ENCODE results near the gene RAB41. TPM values are rescaled to one million over a fixed set of nuclear protein-coding genes. Genes with fewer than 3 reads are reported as not detected.

RAB41 gene

DNA sequence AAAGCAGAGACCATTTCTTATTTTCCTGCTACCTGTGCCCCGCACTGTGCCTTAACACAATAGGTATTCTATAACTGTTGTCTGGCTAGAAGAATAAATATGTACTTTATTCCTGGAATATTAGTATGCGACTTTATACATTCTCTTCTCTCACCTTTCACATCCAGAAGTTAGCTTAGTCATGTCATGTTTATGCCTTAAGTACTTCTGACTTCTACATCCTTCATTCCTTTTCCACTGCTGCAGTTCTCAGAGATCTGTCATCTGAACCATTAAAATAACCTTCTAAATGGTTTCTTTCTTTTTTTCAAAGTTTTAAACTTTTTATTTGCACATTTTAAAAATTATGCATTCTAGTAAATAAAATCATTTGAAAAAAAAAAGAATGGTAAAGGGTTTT lies 42.4 kb downstream of the RAB41 start:
- Histone ChIP-seq H3K79me1 (ENCODE audit: low read depth, low read length) (peaks cover 2% of the 10 kb centered on the region), H3K36me3 (replicated peaks in 1 of 2; ENCODE audit: control insufficient read depth in 2 of 2, insufficient read depth in 2 of 2, low read length in 2 of 2) (peaks cover 0 to 39% of the 10 kb centered on the region in 2 donors), H2BK120ac (ENCODE audit: low read depth, low read length) (no peak overlapping the region), H3K4ac (ENCODE audit: low read length) (no peak overlapping the region), H3K4me2 (ENCODE audit: insufficient read depth, low read length, poor library complexity, severe bottlenecking) (no peak overlapping the region), H3K4me1 (ENCODE audit: control insufficient read depth in 2 of 2, insufficient read depth in 1 of 2, low read depth in 1 of 2, low read length in 2 of 2) (no peaks in the 10 kb centered on the region), H4K91ac (ENCODE audit: low read depth, low read length, poor library complexity) (no peak overlapping the region), H4K8ac (ENCODE audit: low read depth, low read length) (no peak overlapping the region), H3K27ac (replicated peaks; ENCODE audit: low read length) (no peak overlapping the region), H2BK15ac (ENCODE audit: low read length) (no peak overlapping the region), H3K4me3 (ENCODE audit: low read length in 2 of 2) (no peak overlapping the region), H3K18ac (ENCODE audit: low read length) (no peak overlapping the region), H3K9me3 (replicated peaks in 1 of 2; ENCODE audit: control insufficient read depth in 2 of 2, insufficient read depth in 1 of 2, low read depth in 1 of 2, low read length in 2 of 2) (no peaks in the 10 kb centered on the region), H3K23ac (ENCODE audit: low read depth, low read length, poor library complexity) (no peak overlapping the region), H2BK12ac (ENCODE audit: low read length) (no peak overlapping the region), H2AFZ (ENCODE audit: low read length) (no peak overlapping the region), H3K14ac (ENCODE audit: low read length) (no peak overlapping the region), H3K27me3 (ENCODE audit: control insufficient read depth in 3 of 3, insufficient read depth in 3 of 3, low read depth in 1 of 3, low read length in 3 of 3) (no peaks in the 10 kb centered on the region), H2AK5ac (ENCODE audit: low read depth, low read length) (no peak overlapping the region), H2BK5ac (ENCODE audit: low read length) (no peak overlapping the region), H3K9ac (ENCODE audit: low read depth, low read length, poor library complexity) (no peak overlapping the region)
- DNase-seq (ENCODE audit: low spot score): no peak
- WGBS, 2 donors (ENCODE audit: extremely low coverage in 2 of 2, insufficient read length in 2 of 2, insufficient replicate concordance in 1 of 2): no CpG with 5 or more reads among the region's 2 CpGs

DNA sequence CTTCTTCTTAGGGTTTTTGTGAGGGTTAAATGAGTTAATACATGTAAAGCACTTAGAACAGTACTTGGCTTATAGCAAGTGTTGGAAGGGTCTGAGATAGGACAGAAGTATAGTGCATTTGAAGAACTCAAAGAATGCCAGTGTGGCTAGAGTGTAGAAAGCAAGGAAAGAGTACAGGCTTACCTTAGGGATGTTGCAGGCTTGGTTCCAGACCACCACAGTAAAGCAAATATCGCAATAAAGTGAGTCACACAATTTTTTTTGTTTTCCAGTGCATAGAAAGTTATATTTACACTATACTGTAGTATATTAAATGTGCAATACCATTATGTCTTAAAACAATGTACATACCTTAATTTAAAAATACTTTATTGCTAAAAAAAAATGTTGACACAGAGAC lies 49.2 kb downstream of the RAB41 start:
- no peak overlapping the region for H2AK5ac ChIP-seq (ENCODE audit: low read depth, low read length)
- H3K27me3 ChIP-seq (ENCODE audit: control insufficient read depth in 3 of 3, insufficient read depth in 3 of 3, low read depth in 1 of 3, low read length in 3 of 3): peaks cover 0 to 3% (median 0%) of the 10 kb centered on the region in 3 experiments
- H3K27ac ChIP-seq (replicated peaks; ENCODE audit: low read length): no peak overlapping the region
- no CpG with 5 or more reads among the region's 1 CpG for WGBS, 2 donors (ENCODE audit: extremely low coverage in 2 of 2, insufficient read length in 2 of 2, insufficient replicate concordance in 1 of 2)
- no peak overlapping the region for H2BK15ac ChIP-seq (ENCODE audit: low read length)
- no peak overlapping the region for H2BK12ac ChIP-seq (ENCODE audit: low read length)
- H2BK120ac ChIP-seq (ENCODE audit: low read depth, low read length): no peak overlapping the region
- no peak overlapping the region for H4K91ac ChIP-seq (ENCODE audit: low read depth, low read length, poor library complexity)
- peaks cover 0 to 83% of the 10 kb centered on the region in 2 donors for H3K36me3 ChIP-seq (replicated peaks in 1 of 2; ENCODE audit: control insufficient read depth in 2 of 2, insufficient read depth in 2 of 2, low read length in 2 of 2)
- no peak overlapping the region for H3K4ac ChIP-seq (ENCODE audit: low read length)
- no peak overlapping the region for H4K8ac ChIP-seq (ENCODE audit: low read depth, low read length)
- H3K18ac ChIP-seq (ENCODE audit: low read length): no peak overlapping the region
- H3K4me1 ChIP-seq (ENCODE audit: control insufficient read depth in 2 of 2, insufficient read depth in 1 of 2, low read depth in 1 of 2, low read length in 2 of 2): no peaks in the 10 kb centered on the region
- no peaks in the 10 kb centered on the region for H3K9me3 ChIP-seq (replicated peaks in 1 of 2; ENCODE audit: control insufficient read depth in 2 of 2, insufficient read depth in 1 of 2, low read depth in 1 of 2, low read length in 2 of 2)
- H3K4me3 ChIP-seq (ENCODE audit: low read length in 2 of 2): no peak overlapping the region
- no peak overlapping the region for H2AFZ ChIP-seq (ENCODE audit: low read length)
- no peak overlapping the region for H3K4me2 ChIP-seq (ENCODE audit: insufficient read depth, low read length, poor library complexity, severe bottlenecking)
- H3K23ac ChIP-seq (ENCODE audit: low read depth, low read length, poor library complexity): no peak overlapping the region
- H3K9ac ChIP-seq (ENCODE audit: low read depth, low read length, poor library complexity): no peak overlapping the region
- no peak for DNase-seq (ENCODE audit: low spot score)
- H3K79me1 ChIP-seq (ENCODE audit: low read depth, low read length): no peaks in the 10 kb centered on the region
- no peak overlapping the region for H2BK5ac ChIP-seq (ENCODE audit: low read length)
- H3K14ac ChIP-seq (ENCODE audit: low read length): no peak overlapping the region

DNA sequence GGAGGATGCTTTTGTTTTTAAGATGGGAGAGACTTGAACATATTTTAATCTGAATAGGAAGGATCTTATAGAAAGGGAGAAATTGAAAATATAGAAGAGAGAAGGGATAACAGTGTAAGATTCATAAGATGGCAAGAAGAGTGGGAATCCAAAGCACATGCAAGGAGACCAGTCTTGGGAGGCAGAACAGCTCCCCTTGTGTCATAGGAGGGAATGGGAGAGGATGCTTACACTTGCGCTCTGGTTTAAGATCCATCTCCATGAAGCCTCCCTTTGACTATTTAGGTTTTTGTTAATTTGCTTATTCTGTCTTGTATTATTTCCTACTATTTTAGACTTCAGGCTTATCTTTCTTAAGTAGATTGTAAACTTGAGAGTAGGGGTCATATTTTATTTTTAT lies 50.6 kb downstream of the RAB41 start:
- H3K4me1 ChIP-seq (ENCODE audit: control insufficient read depth in 2 of 2, insufficient read depth in 1 of 2, low read depth in 1 of 2, low read length in 2 of 2): no peaks in the 10 kb centered on the region
- no peak overlapping the region for H3K23ac ChIP-seq (ENCODE audit: low read depth, low read length, poor library complexity)
- H3K9me3 ChIP-seq (replicated peaks in 1 of 2; ENCODE audit: control insufficient read depth in 2 of 2, insufficient read depth in 1 of 2, low read depth in 1 of 2, low read length in 2 of 2): no peaks in the 10 kb centered on the region
- H3K4ac ChIP-seq (ENCODE audit: low read length): no peak overlapping the region
- no peaks in the 10 kb centered on the region for H3K79me1 ChIP-seq (ENCODE audit: low read depth, low read length)
- no peak overlapping the region for H4K91ac ChIP-seq (ENCODE audit: low read depth, low read length, poor library complexity)
- H2AK5ac ChIP-seq (ENCODE audit: low read depth, low read length): no peak overlapping the region
- peaks cover 0 to 87% of the 10 kb centered on the region in 2 donors for H3K36me3 ChIP-seq (replicated peaks in 1 of 2; ENCODE audit: control insufficient read depth in 2 of 2, insufficient read depth in 2 of 2, low read length in 2 of 2)
- no peak overlapping the region for H2BK120ac ChIP-seq (ENCODE audit: low read depth, low read length)
- H3K4me2 ChIP-seq (ENCODE audit: insufficient read depth, low read length, poor library complexity, severe bottlenecking): no peak overlapping the region
- no peak overlapping the region for H2AFZ ChIP-seq (ENCODE audit: low read length)
- peaks cover 0 to 3% (median 0%) of the 10 kb centered on the region in 3 experiments for H3K27me3 ChIP-seq (ENCODE audit: control insufficient read depth in 3 of 3, insufficient read depth in 3 of 3, low read depth in 1 of 3, low read length in 3 of 3)
- H3K27ac ChIP-seq (replicated peaks; ENCODE audit: low read length): no peak overlapping the region
- no CpG with 5 or more reads among the region's 1 CpG for WGBS, 2 donors (ENCODE audit: extremely low coverage in 2 of 2, insufficient read length in 2 of 2, insufficient replicate concordance in 1 of 2)
- H3K18ac ChIP-seq (ENCODE audit: low read length): no peak overlapping the region
- H3K4me3 ChIP-seq (ENCODE audit: low read length in 2 of 2): no peak overlapping the region
- DNase-seq (ENCODE audit: low spot score): no peak
- no peak overlapping the region for H3K9ac ChIP-seq (ENCODE audit: low read depth, low read length, poor library complexity)
- H3K14ac ChIP-seq (ENCODE audit: low read length): no peak overlapping the region
- no peak overlapping the region for H2BK15ac ChIP-seq (ENCODE audit: low read length)
- no peak overlapping the region for H2BK12ac ChIP-seq (ENCODE audit: low read length)
- H2BK5ac ChIP-seq (ENCODE audit: low read length): no peak overlapping the region
- H4K8ac ChIP-seq (ENCODE audit: low read depth, low read length): no peak overlapping the region

Small RNAs within 50 kb of the gene (small RNA-seq; reads per million reads assigned to genes)
- not detected for gene RNA5SP507 (ENCODE audit: insufficient read depth)

Data from neuronal stem cell (in vitro differentiated cells).